Fibroblast of lung (primary cell): Measurements from ENCODE around the gene BFSP2.

Source experiments
- EZH2 ChIP-seq: IDR thresholded peaks from 2 replicates; pipeline ENCODE4 v1.5.1; 2012; ENCODE audit warnings: low read length, control low read depth, mild to moderate bottlenecking; ENCODE audit errors: missing control alignments
- TF ChIP-seq, protein P1 (sequence below), 2 donors: IDR thresholded peaks in 1 of 2; conservative IDR thresholded peaks in 1 of 2; 1 replicate in 1 of 2; 2 replicates in 1 of 2; pipeline ENCODE4 v1.5.1; 2011 to 2012; ENCODE audit warnings: low read length in 2 of 2, control low read depth in 1 of 2, inconsistent platforms in 1 of 2, low read depth in 1 of 2, mild to moderate bottlenecking in 1 of 2

DNA sequence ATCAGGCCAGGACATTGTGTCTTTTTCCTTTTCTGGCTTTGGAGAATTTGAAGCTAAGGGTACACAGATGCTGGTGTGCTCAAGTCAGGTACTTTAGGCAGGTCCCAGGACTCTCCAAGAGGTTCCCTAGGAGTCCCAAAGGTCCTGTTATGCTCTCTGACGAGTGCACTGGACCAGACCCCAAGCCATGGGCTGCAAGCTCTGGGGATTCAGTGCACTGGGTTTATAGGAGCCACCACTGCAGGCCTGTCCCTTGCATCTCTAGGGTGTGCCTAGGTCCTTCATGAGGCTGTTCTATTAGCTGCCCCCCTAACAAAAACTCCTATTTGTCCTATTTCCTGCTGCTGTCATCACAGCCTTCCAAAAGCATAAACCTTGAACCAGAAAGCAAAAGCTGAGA is 31.9 kb upstream of the BFSP2 start:
- TF ChIP-seq, protein P1, sequence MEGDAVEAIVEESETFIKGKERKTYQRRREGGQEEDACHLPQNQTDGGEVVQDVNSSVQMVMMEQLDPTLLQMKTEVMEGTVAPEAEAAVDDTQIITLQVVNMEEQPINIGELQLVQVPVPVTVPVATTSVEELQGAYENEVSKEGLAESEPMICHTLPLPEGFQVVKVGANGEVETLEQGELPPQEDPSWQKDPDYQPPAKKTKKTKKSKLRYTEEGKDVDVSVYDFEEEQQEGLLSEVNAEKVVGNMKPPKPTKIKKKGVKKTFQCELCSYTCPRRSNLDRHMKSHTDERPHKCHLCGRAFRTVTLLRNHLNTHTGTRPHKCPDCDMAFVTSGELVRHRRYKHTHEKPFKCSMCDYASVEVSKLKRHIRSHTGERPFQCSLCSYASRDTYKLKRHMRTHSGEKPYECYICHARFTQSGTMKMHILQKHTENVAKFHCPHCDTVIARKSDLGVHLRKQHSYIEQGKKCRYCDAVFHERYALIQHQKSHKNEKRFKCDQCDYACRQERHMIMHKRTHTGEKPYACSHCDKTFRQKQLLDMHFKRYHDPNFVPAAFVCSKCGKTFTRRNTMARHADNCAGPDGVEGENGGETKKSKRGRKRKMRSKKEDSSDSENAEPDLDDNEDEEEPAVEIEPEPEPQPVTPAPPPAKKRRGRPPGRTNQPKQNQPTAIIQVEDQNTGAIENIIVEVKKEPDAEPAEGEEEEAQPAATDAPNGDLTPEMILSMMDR (conservative IDR thresholded peaks at IDR 0.05 in 1 of 2, IDR thresholded peaks at IDR 0.05 in 1 of 2; ENCODE audit: low read depth in 1 of 2, low read length in 2 of 2) = no peak
- no peak for TF ChIP-seq EZH2
